ENCODE data around the gene CMIP. TPM values are rescaled to one million over a fixed set of nuclear protein-coding genes. Genes with fewer than 3 reads are reported as not detected.

The CMIP gene
- total RNA-seq, 4 donors from 2014 or later: 63.9 to 89.9 (median 70.0) TPM

- Histone ChIP-seq H3K4me3 (no peak overlapping the region), H3K27ac (no peak overlapping the region), H3K36me3 (no peaks in the 10 kb centered on the region), H3K4me1 (peaks cover 41% of the 10 kb centered on the region), H3K9me3 (no peaks in the 10 kb centered on the region), H3K27me3 (no peaks in the 10 kb centered on the region)
- DNase-seq (ENCODE audit: low spot score in 2 of 2): no peak
- no peak for TF ChIP-seq CTCF (IDR thresholded peaks at IDR 0.05)
- no peak for TF ChIP-seq EP300 (IDR thresholded peaks at IDR 0.05)
- no peak for TF ChIP-seq POLR2AphosphoS5 (IDR thresholded peaks at IDR 0.05)
- TF ChIP-seq POLR2A (IDR thresholded peaks at IDR 0.05): no peak
- WGBS: 58% methylated on average over 8 of the region's 13 CpGs
Observed at GRCh38 chr16:81567987-81568748, 123.6 kb downstream of the CMIP start.

- Histone ChIP-seq H3K9me3 (no peaks in the 10 kb centered on the region), H3K4me3 (no peak overlapping the region), H3K4me1 (peaks cover 39% of the 10 kb centered on the region), H3K27me3 (no peaks in the 10 kb centered on the region), H3K27ac (no peak overlapping the region), H3K36me3 (no peaks in the 10 kb centered on the region)
- no peak for DNase-seq (ENCODE audit: low spot score in 2 of 2)
- TF ChIP-seq CTCF (IDR thresholded peaks at IDR 0.05): no peak
- TF ChIP-seq EP300 (IDR thresholded peaks at IDR 0.05): no peak
- no peak for TF ChIP-seq POLR2A (IDR thresholded peaks at IDR 0.05)
- no peak for TF ChIP-seq POLR2AphosphoS5 (IDR thresholded peaks at IDR 0.05)
- whole genome bisulfite sequencing: 59% methylated on average over 8 of the region's 8 CpGs
Observed at GRCh38 chr16:81568749-81569087, 124.1 kb downstream of the CMIP start.

GRCh38 chr16:81569361-81570034 lies 124.9 kb downstream of the CMIP start:
- Histone ChIP-seq H3K4me3 (no peak overlapping the region), H3K36me3 (no peaks in the 10 kb centered on the region), H3K4me1 (peaks cover 39% of the 10 kb centered on the region), H3K27me3 (no peaks in the 10 kb centered on the region), H3K27ac (no peak overlapping the region), H3K9me3 (no peaks in the 10 kb centered on the region)
- no peak for DNase-seq (ENCODE audit: low spot score in 2 of 2)
- 50% methylated on average over 6 of the region's 11 CpGs for WGBS
- TF ChIP-seq POLR2A (IDR thresholded peaks at IDR 0.05) (no peak), EP300 (IDR thresholded peaks at IDR 0.05) (no peak), CTCF (IDR thresholded peaks at IDR 0.05) (no peak), POLR2AphosphoS5 (IDR thresholded peaks at IDR 0.05) (no peak)

- Histone ChIP-seq H3K4me1 (peaks cover 39% of the 10 kb centered on the region), H3K4me3 (no peak overlapping the region), H3K27me3 (no peaks in the 10 kb centered on the region), H3K9me3 (no peaks in the 10 kb centered on the region), H3K27ac (peak overlapping the region; percentile 4), H3K36me3 (no peaks in the 10 kb centered on the region)
- TF ChIP-seq POLR2AphosphoS5 (IDR thresholded peaks at IDR 0.05) (no peak), EP300 (IDR thresholded peaks at IDR 0.05) (no peak), POLR2A (IDR thresholded peaks at IDR 0.05) (no peak), CTCF (IDR thresholded peaks at IDR 0.05) (no peak)
- 63% methylated on average over 18 of the region's 18 CpGs for WGBS
- no peak for DNase-seq (ENCODE audit: low spot score in 2 of 2)
Observed at GRCh38 chr16:81570151-81570846, 125.7 kb downstream of the CMIP start.

GRCh38 chr16:81571175-81571574 lies 126.6 kb downstream of the CMIP start:
- TF ChIP-seq EP300 (IDR thresholded peaks at IDR 0.05): no peak
- no peak for TF ChIP-seq POLR2AphosphoS5 (IDR thresholded peaks at IDR 0.05)
- TF ChIP-seq POLR2A (IDR thresholded peaks at IDR 0.05): no peak
- no peak for TF ChIP-seq CTCF (IDR thresholded peaks at IDR 0.05)
- H3K27me3 ChIP-seq: no peaks in the 10 kb centered on the region
- H3K4me3 ChIP-seq: no peak overlapping the region
- H3K9me3 ChIP-seq: no peaks in the 10 kb centered on the region
- WGBS: 95% methylated on average over 4 of the region's 4 CpGs
- DNase-seq (ENCODE audit: low spot score in 2 of 2): no peak
- H3K4me1 ChIP-seq: peaks cover 39% of the 10 kb centered on the region
- H3K27ac ChIP-seq: no peak overlapping the region
- H3K36me3 ChIP-seq: no peaks in the 10 kb centered on the region
